Panc1 (cell line): ENCODE measurements around the gene CELSR2. TPM values are rescaled to one million over a fixed set of nuclear protein-coding genes. Genes with fewer than 3 reads are reported as not detected.

Experiments
- ATAC-seq: fragments of 200-7000 bp; cut with Tn5 transposase; 2 replicates; pipeline ENCODE4 v1.9.1; 2020; ENCODE audit warnings: mild to moderate bottlenecking, moderate library complexity
- BruUV-seq: library from RNA; stranded (reverse); fragments of 400-500 nt; replicated peaks from 2 replicates; lab custom pipeline; 2021; lab: Mats Ljungman, UMichigan
- CTCF ChIA-PET: fragments of 300-600 bp; sonication (Branson Sonifier 250); formaldehyde crosslinking; loops from one replicate; lab custom pipeline; 2022; ENCODE audit warnings: antibody characterized with exemption; lab: Charles Lee
- POLR2A ChIA-PET: fragments of 300-600 bp; sonication (Branson Sonifier 250); formaldehyde crosslinking; loops from one replicate; lab custom pipeline; 2022; ENCODE audit warnings: antibody characterized with exemption; lab: Charles Lee
- DNase-seq: peaks from one replicate; pipeline ENCODE4 v3.0.0-alpha.2; 2010; ENCODE audit warnings: low read depth, low spot score
- H3K27ac ChIP-seq: 2 replicates; pipeline ENCODE4 v1.5.1; 2011; ENCODE audit warnings: mild to moderate bottlenecking, low read length, inconsistent platforms
- H3K27me3 ChIP-seq: fragments of 200-500 bp; sonication (Bioruptor generic); 2 replicates; pipeline ENCODE4 v1.6.0; 2014; ENCODE audit warnings: low read length, inconsistent platforms; ENCODE audit not compliant: control insufficient read depth, insufficient read depth
- H3K36me3 ChIP-seq: fragments of 200-500 bp; sonication (Bioruptor generic); 2 replicates; pipeline ENCODE4 v1.5.1; 2014; ENCODE audit warnings: inconsistent platforms, mild to moderate bottlenecking, low read length, moderate library complexity; ENCODE audit not compliant: control insufficient read depth, insufficient read depth
- H3K4me1 ChIP-seq: 2 replicates; pipeline ENCODE4 v1.5.1; 2011; ENCODE audit warnings: inconsistent platforms, mild to moderate bottlenecking, low read length, moderate library complexity; ENCODE audit not compliant: control insufficient read depth, insufficient read depth
- H3K4me3 ChIP-seq, 2 experiments: 2 replicates each; pipeline ENCODE4 v1.5.1; 2011 to 2012; ENCODE audit warnings: low read depth in 2 of 2, low read length in 2 of 2, mild to moderate bottlenecking in 2 of 2, inconsistent platforms in 1 of 2, moderate library complexity in 1 of 2
- H3K9me3 ChIP-seq: fragments of 200-500 bp; sonication (Bioruptor generic); 2 replicates; pipeline ENCODE4 v1.5.1; 2014; ENCODE audit warnings: low read depth, mild to moderate bottlenecking, inconsistent platforms, low read length, moderate library complexity; ENCODE audit not compliant: control insufficient read depth, insufficient read depth
- POLR2AphosphoS5 ChIP-seq: IDR thresholded peaks from 2 replicates; pipeline ENCODE4 v1.6.1; 2012; ENCODE audit warnings: mild to moderate bottlenecking, low read depth, low read length, moderate library complexity
- SIN3A ChIP-seq: IDR thresholded peaks from 2 replicates; pipeline ENCODE4 v1.6.1; 2012; ENCODE audit warnings: low read depth, mild to moderate bottlenecking, low read length, moderate library complexity, borderline replicate concordance; ENCODE audit not compliant: insufficient read depth
- TCF7L2 ChIP-seq: IDR thresholded peaks from 2 replicates; pipeline ENCODE4 v1.6.1; 2011; ENCODE audit warnings: mild to moderate bottlenecking, low read depth, low read length, inconsistent platforms
- in situ Hi-C: cut with HindIII; loops from 2 replicates; pipeline ENCODE4 v1.10.0; 2016; ENCODE audit warnings: low sequenced_read_pairs, low pct_unique_long_range_greater_than_20kb
- intact Hi-C: fragments of 100-400 bp; cut with micrococcal nuclease; formaldehyde crosslinking; loops from one replicate; pipeline ENCODE4 v1.10.0; 2022; ENCODE audit not compliant: unreplicated experiment
- total RNA-seq: library from RNA; stranded (reverse); gene quantifications from one replicate; pipeline ENCODE4 v1.2.1, GENCODE V29; 2021; ENCODE audit not compliant: unreplicated experiment
- TF ChIP-seq, protein P1 (sequence below), 2 experiments: IDR thresholded peaks; 2 replicates each; pipeline ENCODE4 v1.6.1; 2011 to 2012; ENCODE audit warnings: low read depth in 2 of 2, control low read depth in 1 of 2, low read length in 1 of 2, mild to moderate bottlenecking in 1 of 2, moderate library complexity in 1 of 2; ENCODE audit not compliant: insufficient read depth in 1 of 2
- TF ChIP-seq, protein P2 (sequence below): fragments of 450-650 bp; IDR thresholded peaks from 2 replicates; pipeline ENCODE4 v1.5.1; 2017; ENCODE audit warnings: mild to moderate bottlenecking

Gene CELSR2
- total RNA-seq, 1 experiment from 2014 or later: 4.1 TPM

DNA sequence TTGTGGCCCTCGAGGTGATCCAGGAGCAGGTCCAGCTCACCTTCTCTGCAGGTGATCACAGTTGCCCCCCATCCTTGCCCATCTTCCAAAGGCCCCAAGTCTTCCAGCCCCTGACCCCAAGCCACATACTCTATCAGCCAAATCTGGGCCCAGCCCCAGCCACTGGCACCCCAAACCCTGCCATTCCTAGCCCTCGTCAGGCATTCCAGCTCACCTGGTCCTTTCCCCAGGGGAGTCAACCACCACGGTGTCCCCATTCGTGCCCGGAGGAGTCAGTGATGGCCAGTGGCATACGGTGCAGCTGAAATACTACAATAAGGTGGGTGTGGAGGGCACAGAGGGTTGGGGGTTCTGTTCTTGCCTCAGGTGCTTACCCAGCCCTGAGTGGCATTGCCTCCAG lies 12.2 kb downstream of the CELSR2 start:
- H3K27ac ChIP-seq: no peak overlapping the region
- CTCF ChIA-PET: no interaction called here
- TF ChIP-seq TCF7L2: no peak
- TF ChIP-seq, protein P1, sequence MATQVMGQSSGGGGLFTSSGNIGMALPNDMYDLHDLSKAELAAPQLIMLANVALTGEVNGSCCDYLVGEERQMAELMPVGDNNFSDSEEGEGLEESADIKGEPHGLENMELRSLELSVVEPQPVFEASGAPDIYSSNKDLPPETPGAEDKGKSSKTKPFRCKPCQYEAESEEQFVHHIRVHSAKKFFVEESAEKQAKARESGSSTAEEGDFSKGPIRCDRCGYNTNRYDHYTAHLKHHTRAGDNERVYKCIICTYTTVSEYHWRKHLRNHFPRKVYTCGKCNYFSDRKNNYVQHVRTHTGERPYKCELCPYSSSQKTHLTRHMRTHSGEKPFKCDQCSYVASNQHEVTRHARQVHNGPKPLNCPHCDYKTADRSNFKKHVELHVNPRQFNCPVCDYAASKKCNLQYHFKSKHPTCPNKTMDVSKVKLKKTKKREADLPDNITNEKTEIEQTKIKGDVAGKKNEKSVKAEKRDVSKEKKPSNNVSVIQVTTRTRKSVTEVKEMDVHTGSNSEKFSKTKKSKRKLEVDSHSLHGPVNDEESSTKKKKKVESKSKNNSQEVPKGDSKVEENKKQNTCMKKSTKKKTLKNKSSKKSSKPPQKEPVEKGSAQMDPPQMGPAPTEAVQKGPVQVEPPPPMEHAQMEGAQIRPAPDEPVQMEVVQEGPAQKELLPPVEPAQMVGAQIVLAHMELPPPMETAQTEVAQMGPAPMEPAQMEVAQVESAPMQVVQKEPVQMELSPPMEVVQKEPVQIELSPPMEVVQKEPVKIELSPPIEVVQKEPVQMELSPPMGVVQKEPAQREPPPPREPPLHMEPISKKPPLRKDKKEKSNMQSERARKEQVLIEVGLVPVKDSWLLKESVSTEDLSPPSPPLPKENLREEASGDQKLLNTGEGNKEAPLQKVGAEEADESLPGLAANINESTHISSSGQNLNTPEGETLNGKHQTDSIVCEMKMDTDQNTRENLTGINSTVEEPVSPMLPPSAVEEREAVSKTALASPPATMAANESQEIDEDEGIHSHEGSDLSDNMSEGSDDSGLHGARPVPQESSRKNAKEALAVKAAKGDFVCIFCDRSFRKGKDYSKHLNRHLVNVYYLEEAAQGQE (IDR thresholded peaks at IDR 0.05; ENCODE audit: insufficient read depth in 1 of 2, low read depth in 2 of 2, low read length in 1 of 2): no peak
- TF ChIP-seq, protein P2, sequence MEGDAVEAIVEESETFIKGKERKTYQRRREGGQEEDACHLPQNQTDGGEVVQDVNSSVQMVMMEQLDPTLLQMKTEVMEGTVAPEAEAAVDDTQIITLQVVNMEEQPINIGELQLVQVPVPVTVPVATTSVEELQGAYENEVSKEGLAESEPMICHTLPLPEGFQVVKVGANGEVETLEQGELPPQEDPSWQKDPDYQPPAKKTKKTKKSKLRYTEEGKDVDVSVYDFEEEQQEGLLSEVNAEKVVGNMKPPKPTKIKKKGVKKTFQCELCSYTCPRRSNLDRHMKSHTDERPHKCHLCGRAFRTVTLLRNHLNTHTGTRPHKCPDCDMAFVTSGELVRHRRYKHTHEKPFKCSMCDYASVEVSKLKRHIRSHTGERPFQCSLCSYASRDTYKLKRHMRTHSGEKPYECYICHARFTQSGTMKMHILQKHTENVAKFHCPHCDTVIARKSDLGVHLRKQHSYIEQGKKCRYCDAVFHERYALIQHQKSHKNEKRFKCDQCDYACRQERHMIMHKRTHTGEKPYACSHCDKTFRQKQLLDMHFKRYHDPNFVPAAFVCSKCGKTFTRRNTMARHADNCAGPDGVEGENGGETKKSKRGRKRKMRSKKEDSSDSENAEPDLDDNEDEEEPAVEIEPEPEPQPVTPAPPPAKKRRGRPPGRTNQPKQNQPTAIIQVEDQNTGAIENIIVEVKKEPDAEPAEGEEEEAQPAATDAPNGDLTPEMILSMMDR: no peak
- no peak for TF ChIP-seq POLR2AphosphoS5
- no peak for TF ChIP-seq SIN3A
- in situ Hi-C loops: no loop called here
- no peaks in the 10 kb centered on the region for H3K27me3 ChIP-seq
- ATAC-seq: no peak
- H3K36me3 ChIP-seq: no peaks in the 10 kb centered on the region
- intact Hi-C loops: loop anchor here (5.0 kb wide), 1 partner anchor 136 kb away; the partner anchor contains the start of gene SORT1
- no peaks in the 10 kb centered on the region for H3K4me1 ChIP-seq
- DNase-seq: no peak
- no peaks in the 10 kb centered on the region for H3K9me3 ChIP-seq
- BruUV-seq: no TSS peak
- no peak overlapping the region for H3K4me3 ChIP-seq
- POLR2A ChIA-PET: no interaction called here

DNA sequence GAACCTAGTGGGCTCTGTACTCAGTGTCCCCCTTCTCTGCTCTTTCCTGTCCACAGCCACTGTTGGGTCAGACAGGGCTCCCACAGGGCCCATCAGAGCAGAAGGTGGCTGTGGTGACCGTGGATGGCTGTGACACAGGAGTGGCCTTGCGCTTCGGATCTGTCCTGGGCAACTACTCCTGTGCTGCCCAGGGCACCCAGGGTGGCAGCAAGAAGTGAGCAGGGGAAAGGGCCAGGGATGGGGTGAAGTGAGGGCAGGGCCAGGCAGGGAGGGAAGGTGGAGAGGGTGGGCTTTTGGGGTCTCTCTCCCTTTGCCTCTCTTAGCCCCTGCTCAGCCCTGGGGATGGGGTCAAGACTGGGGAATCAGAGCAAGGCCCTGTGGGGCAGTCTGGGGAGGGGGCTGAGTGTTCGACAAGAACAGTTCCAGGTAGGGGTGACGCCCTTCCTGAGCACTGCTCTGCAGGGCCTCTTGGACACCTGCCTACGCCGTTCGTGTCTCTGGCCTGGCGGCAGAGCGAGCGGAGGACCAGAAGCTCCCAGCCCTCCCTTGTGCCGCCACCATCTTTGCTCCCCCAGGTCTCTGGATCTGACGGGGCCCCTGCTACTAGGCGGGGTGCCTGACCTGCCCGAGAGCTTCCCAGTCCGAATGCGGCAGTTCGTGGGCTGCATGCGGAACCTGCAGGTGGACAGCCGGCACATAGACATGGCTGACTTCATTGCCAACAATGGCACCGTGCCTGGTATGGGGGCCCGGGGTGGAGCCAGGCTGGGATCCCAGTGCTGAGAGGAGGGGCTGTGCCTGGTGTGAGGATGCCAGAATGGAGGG lies 13.1 kb downstream of the CELSR2 start:
- TF ChIP-seq, protein P1 (IDR thresholded peaks at IDR 0.05; ENCODE audit: insufficient read depth in 1 of 2, low read depth in 2 of 2, low read length in 1 of 2): no peak
- TF ChIP-seq POLR2AphosphoS5 (no peak), TCF7L2 (no peak), SIN3A (no peak)
- TF ChIP-seq, protein P2: no peak
- no peaks in the 10 kb centered on the region for H3K4me1 ChIP-seq
- H3K36me3 ChIP-seq: no peaks in the 10 kb centered on the region
- CTCF ChIA-PET: interaction anchor here (0.6 to 0.8 kb wide), 2 partner anchors 23 to 59 kb away, joined by 3 read pairs; no protein-coding TSS in a partner anchor
- DNase-seq: no peak
- H3K9me3 ChIP-seq: no peaks in the 10 kb centered on the region
- intact Hi-C loops: loop anchor here (5.0 kb wide), 1 partner anchor 135 kb away; the partner anchor contains the start of gene SORT1
- BruUV-seq: no TSS peak
- H3K27me3 ChIP-seq: no peaks in the 10 kb centered on the region
- POLR2A ChIA-PET: no interaction called here
- H3K4me3 ChIP-seq: no peak overlapping the region
- no peak for ATAC-seq
- H3K27ac ChIP-seq: no peak overlapping the region
- in situ Hi-C loops: no loop called here
